ENCODE measurements around the gene CDH6.
A peak's percentile ranks its signal among the peaks of the same experiment; 100 is the strongest.

CDH6 gene

DNA sequence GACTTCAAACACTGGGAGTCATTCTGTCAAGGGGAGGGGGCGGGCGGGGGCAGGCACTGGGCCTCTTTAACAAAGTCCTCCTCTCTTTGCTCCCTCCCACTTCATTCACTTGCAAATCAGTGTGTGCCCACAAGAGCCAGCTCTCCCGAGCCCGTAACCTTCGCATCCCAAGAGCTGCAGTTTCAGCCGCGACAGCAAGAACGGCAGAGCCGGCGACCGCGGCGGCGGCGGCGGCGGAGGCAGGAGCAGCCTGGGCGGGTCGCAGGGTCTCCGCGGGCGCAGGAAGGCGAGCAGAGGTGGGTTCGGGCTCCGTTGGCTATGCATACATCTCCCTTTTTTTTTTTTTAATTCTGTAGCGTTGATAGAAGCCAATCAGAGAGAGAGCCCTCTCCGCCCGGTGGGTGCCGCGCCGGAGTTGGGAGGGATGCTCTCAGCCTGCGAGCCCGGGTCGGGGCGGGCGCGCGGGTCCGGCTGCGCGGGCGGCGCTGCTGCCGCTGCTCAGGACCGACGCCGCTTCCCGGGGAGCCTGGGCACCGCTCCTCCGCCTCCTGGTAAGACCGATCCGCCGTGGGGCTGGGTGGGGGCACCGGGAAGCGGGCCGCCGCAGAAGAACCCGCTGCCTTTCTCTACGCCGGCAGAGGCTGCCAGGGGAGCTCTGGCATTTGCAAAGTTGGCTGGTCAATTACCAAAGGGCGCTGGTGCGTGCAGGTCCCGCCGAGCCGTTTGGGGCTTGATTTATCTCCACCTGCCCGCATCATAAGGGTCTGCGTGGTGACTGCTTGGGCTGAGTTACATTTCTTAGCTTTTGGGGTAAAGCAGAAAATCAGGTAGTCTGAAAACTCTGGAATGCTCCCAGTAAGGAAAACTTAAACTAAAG, at the start of gene CDH6:
CDH6 (plus strand) TSS at position 96 of the 877 bp plus-strand sequence. CDS start 73,788 bp downstream, outside the sequence.
- Histone ChIP-seq H3K9me3 (ENCODE audit: control insufficient read depth in 2 of 2, low read length in 2 of 2) (no peaks in the 10 kb centered on the region), H3K27me3 (ENCODE audit: control insufficient read depth in 1 of 2, insufficient read depth in 2 of 2, low read length in 2 of 2) (peaks cover 14 to 22% of the 10 kb centered on the region in 2 donors), H3K36me3 (ENCODE audit: control insufficient read depth in 2 of 2, insufficient read depth in 2 of 2, low read length in 2 of 2) (no peaks in the 10 kb centered on the region), H3K9ac (ENCODE audit: low read length in 2 of 2) (no peak within 1 kb of the TSS), H3K27ac (ENCODE audit: low read length) (no peak within 1 kb of the TSS), H3K4me3 (ENCODE audit: low read length in 2 of 2) (peak within 1 kb of the TSS; percentile 47 to 66), H3K4me1 (ENCODE audit: control insufficient read depth, insufficient read depth, low read length) (peaks cover 5% of the 10 kb centered on the region)

- Histone ChIP-seq H3K9me3 (ENCODE audit: control insufficient read depth in 2 of 2, low read length in 2 of 2) (no peaks in the 10 kb centered on the region), H3K9ac (ENCODE audit: low read length in 2 of 2) (no peak overlapping the region), H3K4me3 (ENCODE audit: low read length in 2 of 2) (no peak overlapping the region), H3K4me1 (ENCODE audit: control insufficient read depth, insufficient read depth, low read length) (no peaks in the 10 kb centered on the region), H3K36me3 (ENCODE audit: control insufficient read depth in 2 of 2, insufficient read depth in 2 of 2, low read length in 2 of 2) (no peaks in the 10 kb centered on the region), H3K27ac (ENCODE audit: low read length) (no peak overlapping the region), H3K27me3 (ENCODE audit: control insufficient read depth in 1 of 2, insufficient read depth in 2 of 2, low read length in 2 of 2) (no peaks in the 10 kb centered on the region)
These were observed 49.1 kb upstream of the CDH6 start for GRCh38 chr5:31144364-31144763.

DNA sequence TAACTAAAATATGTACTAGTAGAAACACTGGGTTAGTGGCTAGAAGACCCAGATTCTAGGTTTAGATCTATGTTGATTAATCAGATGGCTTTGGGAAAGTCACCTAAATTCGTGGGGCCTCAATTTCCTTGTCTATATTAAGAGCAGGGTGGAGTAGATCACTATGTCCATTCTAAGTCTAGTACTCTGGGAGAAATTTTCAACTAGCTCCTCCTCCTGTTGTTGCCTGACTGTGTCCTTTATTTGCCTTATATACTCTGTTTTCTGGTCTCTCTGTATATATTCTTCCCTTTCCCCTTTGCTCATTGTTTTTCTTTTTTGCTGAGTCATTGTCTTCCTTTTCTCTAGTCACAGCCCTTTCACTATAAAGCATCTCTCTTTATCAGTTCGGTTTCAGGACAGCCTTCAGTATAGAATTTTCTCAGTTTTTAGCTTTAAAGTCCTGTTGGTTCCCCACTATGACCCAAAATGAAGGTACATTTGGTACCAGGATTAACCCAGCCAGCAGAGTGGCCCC, 44.5 kb upstream of the CDH6 start:
- H3K4me3 ChIP-seq (ENCODE audit: low read length in 2 of 2) = no peak overlapping the region
- no peaks in the 10 kb centered on the region for H3K9me3 ChIP-seq (ENCODE audit: control insufficient read depth in 2 of 2, low read length in 2 of 2)
- no peaks in the 10 kb centered on the region for H3K4me1 ChIP-seq (ENCODE audit: control insufficient read depth, insufficient read depth, low read length)
- H3K27ac ChIP-seq (ENCODE audit: low read length) = no peak overlapping the region
- H3K27me3 ChIP-seq (ENCODE audit: control insufficient read depth in 1 of 2, insufficient read depth in 2 of 2, low read length in 2 of 2) = no peaks in the 10 kb centered on the region
- no peak overlapping the region for H3K9ac ChIP-seq (ENCODE audit: low read length in 2 of 2)
- no peaks in the 10 kb centered on the region for H3K36me3 ChIP-seq (ENCODE audit: control insufficient read depth in 2 of 2, insufficient read depth in 2 of 2, low read length in 2 of 2)

GRCh38 chr5:31153521-31153920, 40.0 kb upstream of the CDH6 start:
- Histone ChIP-seq H3K36me3 (ENCODE audit: control insufficient read depth in 2 of 2, insufficient read depth in 2 of 2, low read length in 2 of 2) (no peaks in the 10 kb centered on the region), H3K4me1 (ENCODE audit: control insufficient read depth, insufficient read depth, low read length) (no peaks in the 10 kb centered on the region), H3K9me3 (ENCODE audit: control insufficient read depth in 2 of 2, low read length in 2 of 2) (no peaks in the 10 kb centered on the region), H3K27me3 (ENCODE audit: control insufficient read depth in 1 of 2, insufficient read depth in 2 of 2, low read length in 2 of 2) (no peaks in the 10 kb centered on the region), H3K27ac (ENCODE audit: low read length) (no peak overlapping the region), H3K4me3 (ENCODE audit: low read length in 2 of 2) (no peak overlapping the region), H3K9ac (ENCODE audit: low read length in 2 of 2) (no peak overlapping the region)

- Histone ChIP-seq H3K9me3 (ENCODE audit: control insufficient read depth in 2 of 2, low read length in 2 of 2) (no peaks in the 10 kb centered on the region), H3K36me3 (ENCODE audit: control insufficient read depth in 2 of 2, insufficient read depth in 2 of 2, low read length in 2 of 2) (no peaks in the 10 kb centered on the region), H3K4me3 (ENCODE audit: low read length in 2 of 2) (no peak overlapping the region), H3K27ac (ENCODE audit: low read length) (no peak overlapping the region), H3K4me1 (ENCODE audit: control insufficient read depth, insufficient read depth, low read length) (no peaks in the 10 kb centered on the region), H3K27me3 (ENCODE audit: control insufficient read depth in 1 of 2, insufficient read depth in 2 of 2, low read length in 2 of 2) (no peaks in the 10 kb centered on the region), H3K9ac (ENCODE audit: low read length in 2 of 2) (no peak overlapping the region)
These were observed 36.8 kb upstream of the CDH6 start for GRCh38 chr5:31156631-31157160.

- Histone ChIP-seq H3K9me3 (ENCODE audit: control insufficient read depth in 2 of 2, low read length in 2 of 2) (no peaks in the 10 kb centered on the region), H3K4me3 (ENCODE audit: low read length in 2 of 2) (no peak overlapping the region), H3K9ac (ENCODE audit: low read length in 2 of 2) (no peak overlapping the region), H3K4me1 (ENCODE audit: control insufficient read depth, insufficient read depth, low read length) (no peaks in the 10 kb centered on the region), H3K27ac (ENCODE audit: low read length) (no peak overlapping the region), H3K36me3 (ENCODE audit: control insufficient read depth in 2 of 2, insufficient read depth in 2 of 2, low read length in 2 of 2) (no peaks in the 10 kb centered on the region), H3K27me3 (ENCODE audit: control insufficient read depth in 1 of 2, insufficient read depth in 2 of 2, low read length in 2 of 2) (no peaks in the 10 kb centered on the region)
These were observed 35.8 kb upstream of the CDH6 start for GRCh38 chr5:31157720-31158119.

GRCh38 chr5:31158686-31159085, 34.8 kb upstream of the CDH6 start:
- Histone ChIP-seq H3K36me3 (ENCODE audit: control insufficient read depth in 2 of 2, insufficient read depth in 2 of 2, low read length in 2 of 2) (no peaks in the 10 kb centered on the region), H3K27me3 (ENCODE audit: control insufficient read depth in 1 of 2, insufficient read depth in 2 of 2, low read length in 2 of 2) (no peaks in the 10 kb centered on the region), H3K9me3 (ENCODE audit: control insufficient read depth in 2 of 2, low read length in 2 of 2) (no peaks in the 10 kb centered on the region), H3K9ac (ENCODE audit: low read length in 2 of 2) (no peak overlapping the region), H3K4me1 (ENCODE audit: control insufficient read depth, insufficient read depth, low read length) (no peaks in the 10 kb centered on the region), H3K27ac (ENCODE audit: low read length) (no peak overlapping the region), H3K4me3 (ENCODE audit: low read length in 2 of 2) (no peak overlapping the region)

DNA sequence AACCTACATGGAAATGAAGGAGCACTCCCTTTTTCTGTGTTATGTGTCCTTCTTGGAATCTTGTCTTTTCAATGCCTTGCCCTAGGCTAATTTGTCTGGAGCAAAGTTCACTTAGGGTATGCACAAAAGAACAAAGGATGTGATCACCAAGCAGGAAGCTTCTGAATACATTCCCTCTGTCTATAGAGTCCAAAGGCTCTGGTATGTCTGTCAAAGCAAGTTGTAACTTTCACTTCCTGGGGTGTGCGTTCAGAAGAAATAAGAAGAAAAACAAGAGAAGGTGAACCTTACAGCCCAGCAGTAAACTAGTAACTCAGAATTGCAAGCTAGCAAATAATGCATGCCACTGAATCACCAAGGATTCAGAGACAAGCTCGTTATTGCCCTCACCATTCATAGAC, 31.7 kb upstream of the CDH6 start:
- no peaks in the 10 kb centered on the region for H3K27me3 ChIP-seq (ENCODE audit: control insufficient read depth in 1 of 2, insufficient read depth in 2 of 2, low read length in 2 of 2)
- no peaks in the 10 kb centered on the region for H3K9me3 ChIP-seq (ENCODE audit: control insufficient read depth in 2 of 2, low read length in 2 of 2)
- H3K36me3 ChIP-seq (ENCODE audit: control insufficient read depth in 2 of 2, insufficient read depth in 2 of 2, low read length in 2 of 2) = no peaks in the 10 kb centered on the region
- H3K27ac ChIP-seq (ENCODE audit: low read length) = no peak overlapping the region
- H3K4me1 ChIP-seq (ENCODE audit: control insufficient read depth, insufficient read depth, low read length) = no peaks in the 10 kb centered on the region
- no peak overlapping the region for H3K4me3 ChIP-seq (ENCODE audit: low read length in 2 of 2)
- H3K9ac ChIP-seq (ENCODE audit: low read length in 2 of 2) = no peak overlapping the region

GRCh38 chr5:31165729-31166128, 27.8 kb upstream of the CDH6 start:
- Histone ChIP-seq H3K27ac (ENCODE audit: low read length) (no peak overlapping the region), H3K4me1 (ENCODE audit: control insufficient read depth, insufficient read depth, low read length) (no peaks in the 10 kb centered on the region), H3K4me3 (ENCODE audit: low read length in 2 of 2) (no peak overlapping the region), H3K27me3 (ENCODE audit: control insufficient read depth in 1 of 2, insufficient read depth in 2 of 2, low read length in 2 of 2) (no peaks in the 10 kb centered on the region), H3K9ac (ENCODE audit: low read length in 2 of 2) (no peak overlapping the region), H3K36me3 (ENCODE audit: control insufficient read depth in 2 of 2, insufficient read depth in 2 of 2, low read length in 2 of 2) (no peaks in the 10 kb centered on the region), H3K9me3 (ENCODE audit: control insufficient read depth in 2 of 2, low read length in 2 of 2) (no peaks in the 10 kb centered on the region)

DNA sequence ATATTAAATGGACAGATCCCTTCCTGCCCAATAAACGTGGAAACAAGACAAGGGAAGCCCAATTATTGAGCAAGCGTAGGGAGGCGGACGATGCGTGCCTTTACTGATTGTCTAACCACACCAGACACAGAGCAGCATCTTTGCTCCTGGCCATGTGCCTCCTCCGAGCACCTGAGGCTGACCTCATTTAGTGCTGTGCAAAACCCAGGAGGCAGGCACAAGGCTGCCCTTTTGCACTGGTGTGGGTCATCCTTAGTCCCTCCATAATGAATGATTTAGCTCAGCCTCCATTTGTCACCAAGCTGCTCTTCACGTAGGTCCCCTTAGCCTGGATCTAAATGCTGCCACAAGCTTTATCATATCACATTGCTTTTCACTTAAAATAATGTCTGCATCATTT, 24.1 kb upstream of the CDH6 start:
- H3K36me3 ChIP-seq (ENCODE audit: control insufficient read depth in 2 of 2, insufficient read depth in 2 of 2, low read length in 2 of 2) = no peaks in the 10 kb centered on the region
- H3K9ac ChIP-seq (ENCODE audit: low read length in 2 of 2) = no peak overlapping the region
- no peak overlapping the region for H3K27ac ChIP-seq (ENCODE audit: low read length)
- H3K9me3 ChIP-seq (ENCODE audit: control insufficient read depth in 2 of 2, low read length in 2 of 2) = no peaks in the 10 kb centered on the region
- no peaks in the 10 kb centered on the region for H3K4me1 ChIP-seq (ENCODE audit: control insufficient read depth, insufficient read depth, low read length)
- no peak overlapping the region for H3K4me3 ChIP-seq (ENCODE audit: low read length in 2 of 2)
- H3K27me3 ChIP-seq (ENCODE audit: control insufficient read depth in 1 of 2, insufficient read depth in 2 of 2, low read length in 2 of 2) = no peaks in the 10 kb centered on the region

GRCh38 chr5:31172881-31173280, 20.6 kb upstream of the CDH6 start:
- no peak overlapping the region for H3K4me3 ChIP-seq (ENCODE audit: low read length in 2 of 2)
- H3K9me3 ChIP-seq (ENCODE audit: control insufficient read depth in 2 of 2, low read length in 2 of 2) = no peaks in the 10 kb centered on the region
- H3K4me1 ChIP-seq (ENCODE audit: control insufficient read depth, insufficient read depth, low read length) = no peaks in the 10 kb centered on the region
- H3K27me3 ChIP-seq (ENCODE audit: control insufficient read depth in 1 of 2, insufficient read depth in 2 of 2, low read length in 2 of 2) = no peaks in the 10 kb centered on the region
- no peaks in the 10 kb centered on the region for H3K36me3 ChIP-seq (ENCODE audit: control insufficient read depth in 2 of 2, insufficient read depth in 2 of 2, low read length in 2 of 2)
- H3K9ac ChIP-seq (ENCODE audit: low read length in 2 of 2) = no peak overlapping the region
- no peak overlapping the region for H3K27ac ChIP-seq (ENCODE audit: low read length)

All from stomach smooth muscle (tissue), 2 donors.